ENCODE data around the gene ASXL1.

GRCh38 chr20:32453467-32454163, 95.5 kb downstream of the ASXL1 start:
- no peak for TF ChIP-seq EZH2 (IDR thresholded peaks at IDR 0.05)
- no peak for TF ChIP-seq FOXP2 (optimal IDR thresholded peaks at IDR 0.05; ENCODE audit: control extremely low read depth, extremely low read length, insufficient read depth)
- no peak for TF ChIP-seq POLR2AphosphoS5 (IDR thresholded peaks at IDR 0.05; ENCODE audit: borderline replicate concordance, low read depth, low read length)
